GM12878 (cell line): ENCODE results near the gene NANOS2. TPM values are rescaled to one million over a fixed set of nuclear protein-coding genes. Genes with fewer than 3 reads are reported as not detected.
A peak's percentile ranks its signal among the peaks of the same experiment; 100 is the strongest.

Experiments
- ATAC-seq: fragments of 200-7000 bp; cut with Tn5 transposase; 3 replicates; pipeline ENCODE4 v1.9.1; 2020; ENCODE audit warnings: mild to moderate bottlenecking, moderate library complexity
- BruUV-seq: library from RNA; stranded (reverse); fragments of 400-500 nt; replicated peaks from 2 replicates; lab custom pipeline; 2021; lab: Mats Ljungman, UMichigan
- CTCF ChIA-PET: fragments of 300-600 bp; sonication (Branson Sonifier 250); formaldehyde crosslinking; extraction: SDS; loops from one replicate; lab custom pipeline; 2021; ENCODE audit warnings: inconsistent platforms; lab: Yijun Ruan, JAX
- POLR2A ChIA-PET: fragments of 350-600 bp; formaldehyde crosslinking; extraction: SDS; loops from one replicate; lab custom pipeline; 2021; ENCODE audit warnings: inconsistent platforms; lab: Charles Lee
- RAD21 ChIA-PET: fragments of 300-600 bp; sonication (Branson Sonifier 250); formaldehyde crosslinking; loops from one replicate; lab custom pipeline; 2023; ENCODE audit warnings: antibody characterized with exemption; ENCODE audit not compliant: unreplicated experiment; lab: Charles Lee
- SMC1A ChIA-PET: fragments of 300-600 bp; sonication (Branson Sonifier 250); formaldehyde crosslinking; loops from one replicate; lab custom pipeline; 2023; ENCODE audit not compliant: unreplicated experiment, uncharacterized antibody; lab: Charles Lee
- DNase-seq: peaks from one replicate; pipeline ENCODE4 v3.0.0-alpha.2; 2011; ENCODE audit warnings: low read depth, low spot score
- FAIRE-seq: peaks from 3 replicates; lab custom pipeline; 2011; peaks lifted over from hg19 to GRCh38; lab: Jason Lieb, UNC
- H2AFZ ChIP-seq: 2 replicates; pipeline ENCODE4 v1.6.0; 2011; ENCODE audit warnings: low read depth, low read length, control low read depth; ENCODE audit not compliant: control insufficient read depth
- H3K27ac ChIP-seq: 2 replicates; pipeline ENCODE4 v1.5.1; 2011; ENCODE audit warnings: control low read depth; ENCODE audit not compliant: control insufficient read depth, insufficient read depth
- H3K27me3 ChIP-seq, 2 experiments: replicated peaks in 1 of 2; 2 replicates each; pipeline versions ENCODE4 v1.6.0 to v1.6.1; 2011; ENCODE audit warnings: low read length in 1 of 2; ENCODE audit not compliant: control insufficient read depth in 2 of 2, insufficient read depth in 2 of 2
- H3K36me3 ChIP-seq, 2 experiments: 2 replicates each; pipeline ENCODE4 v1.5.1; 2011; ENCODE audit warnings: low read length in 1 of 2; ENCODE audit not compliant: control insufficient read depth in 2 of 2, insufficient read depth in 2 of 2
- H3K4me1 ChIP-seq: 2 replicates; pipeline ENCODE4 v1.6.1; 2011; ENCODE audit warnings: mild to moderate bottlenecking, low read length, moderate library complexity, mixed read lengths; ENCODE audit not compliant: control insufficient read depth, insufficient read depth
- H3K4me2 ChIP-seq: 2 replicates; pipeline ENCODE4 v1.6.0; 2011; ENCODE audit warnings: control low read depth; ENCODE audit not compliant: control insufficient read depth, insufficient read depth
- H3K4me3 ChIP-seq: fragments of 200-600 bp; sonication (generic); 2 replicates; pipeline ENCODE4 v1.5.1; 2016
- H3K79me2 ChIP-seq: 2 replicates; pipeline ENCODE4 v1.6.0; 2011; ENCODE audit warnings: low read length; ENCODE audit not compliant: control insufficient read depth, insufficient read depth
- H3K9ac ChIP-seq: 2 replicates; pipeline ENCODE4 v1.8.0; 2011; ENCODE audit warnings: low read length, control low read depth, mixed read lengths; ENCODE audit not compliant: control insufficient read depth, insufficient read depth
- H3K9me3 ChIP-seq: replicated peaks from 3 replicates; pipeline ENCODE4 v1.5.1; 2011; ENCODE audit warnings: mild to moderate bottlenecking, low read length; ENCODE audit not compliant: control insufficient read depth, insufficient read depth
- H4K20me1 ChIP-seq: 2 replicates; pipeline ENCODE4 v1.6.0; 2011; ENCODE audit not compliant: control insufficient read depth, insufficient read depth
- BACH1 ChIP-seq: fragments of 450-650 bp; IDR thresholded peaks from 2 replicates; pipeline ENCODE4 v1.6.1; 2017; ENCODE audit warnings: mild to moderate bottlenecking, borderline replicate concordance
- BHLHE40 ChIP-seq, 2 experiments: fragments of 450-650 bp in 1 of 2; IDR thresholded peaks; 2 replicates each; pipeline ENCODE4 v1.6.1; 2011 to 2017; ENCODE audit warnings: low read depth in 2 of 2, borderline replicate concordance in 1 of 2, improper control_type of control experiment in 1 of 2, low read length in 1 of 2, mild to moderate bottlenecking in 1 of 2
- EGR1 ChIP-seq, 2 experiments: IDR thresholded peaks; 1 replicate in 1 of 2; 2 replicates in 1 of 2; pipeline ENCODE4 v1.6.1; 2011 to 2012; ENCODE audit warnings: low read depth in 2 of 2, low read length in 2 of 2, borderline replicate concordance in 1 of 2, mild to moderate bottlenecking in 1 of 2, moderate library complexity in 1 of 2
- HSF1 ChIP-seq: fragments of 150-350 bp; IDR thresholded peaks from 2 replicates; pipeline ENCODE4 v1.6.1; 2014; ENCODE audit warnings: mild to moderate bottlenecking, low read depth, low read length
- MEF2A ChIP-seq: IDR thresholded peaks from 2 replicates; pipeline ENCODE4 v1.6.1; 2011; ENCODE audit warnings: low read depth, mild to moderate bottlenecking, low read length, moderate library complexity; ENCODE audit not compliant: insufficient read depth
- SIX5 ChIP-seq: IDR thresholded peaks from 2 replicates; pipeline ENCODE4 v1.6.1; 2011; ENCODE audit warnings: mild to moderate bottlenecking, low read depth, low read length, moderate library complexity; ENCODE audit not compliant: severe bottlenecking
- ZNF24 ChIP-seq: fragments of 450-650 bp; IDR thresholded peaks from 2 replicates; pipeline ENCODE4 v1.6.1; 2017; ENCODE audit warnings: antibody characterized with exemption, mild to moderate bottlenecking
- WGBS: methylation state at CpG from one replicate; pipeline ENCODE4 v1.1.6; 2016; ENCODE audit warnings: low lambda C conversion rate; ENCODE audit not compliant: insufficient replicate concordance, insufficient coverage; ENCODE audit errors: missing lambda C conversion rate; 5-methylcytosine and 5-hydroxymethylcytosine counted together
- in situ Hi-C: fragments of 300-500 bp; cut with MboI; formaldehyde crosslinking; loops from 9 replicates; pipeline ENCODE4 v1.14.3; 2018; ENCODE audit warnings: mixed read lengths
- intact Hi-C: fragments of 100-400 bp; cut with micrococcal nuclease; formaldehyde crosslinking; loops from one replicate; pipeline ENCODE4 v1.14.2; 2022; ENCODE audit not compliant: unreplicated experiment
- polyA plus RNA-seq, 11 experiments: library from polyadenylated mRNA; depleted of rRNA in 4 of 11; unstranded in 6 of 11; stranded (reverse) in 5 of 11; fragments of >200 nt; fragmentation: Nextera tagmentation in 4 of 11; fragmentation: Illumina TruSeq in 1 of 11; extraction: Ambion mirVana in 4 of 11; extraction: Trizol in 1 of 11; gene quantifications; 1 replicate in 1 of 11; 2 replicates in 10 of 11; pipeline versions ENCODE4 v1.2.1 to v1.2.3, GENCODE V29; 2011 to 2016; ENCODE audit warnings: inconsistent platforms in 2 of 11, missing spikeins in 2 of 11, low read depth in 1 of 11
- total RNA-seq, 4 experiments: library from RNA; depleted of rRNA in 3 of 4; stranded (reverse); fragments of >200 nt in 3 of 4; fragmentation: Illumina TruSeq in 1 of 4; extraction: Trizol in 1 of 4; gene quantifications; 2 replicates each; pipeline versions ENCODE4 v1.2.1 to v1.2.3, GENCODE V29; 2013 to 2021

The NANOS2 gene
- total and polyA plus RNA-seq, 10 of the 15 experiments (the other 5 are each of a cell fraction or from before 2014, with no cell fraction given) = not detected

DNA sequence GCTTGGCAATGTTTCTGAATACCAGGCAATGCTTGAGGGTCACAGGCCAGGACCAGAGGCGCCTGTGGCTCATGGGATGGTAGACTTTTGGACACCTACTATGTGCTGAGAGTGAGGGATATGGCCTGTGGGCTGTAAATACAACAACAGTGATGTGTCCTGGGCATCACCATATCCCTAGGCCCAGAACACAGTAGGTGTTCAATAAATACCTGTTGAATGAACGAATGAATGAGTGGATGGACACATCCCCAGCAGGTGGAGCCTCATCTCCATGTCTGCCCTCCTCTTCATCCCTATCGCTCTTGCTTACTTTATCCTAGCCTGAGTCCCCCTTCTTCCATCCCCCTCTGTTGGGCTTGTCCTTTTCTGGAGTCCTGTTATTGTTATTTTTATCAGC is 16.5 kb upstream of the NANOS2 start:
- H3K4me2 ChIP-seq = no peak overlapping the region
- ChIA-PET POLR2A (no interaction called here), CTCF (no interaction called here), RAD21 (no interaction called here), SMC1A (no interaction called here)
- ATAC-seq = no peak
- BruUV-seq = no TSS peak
- no peak overlapping the region for H3K4me3 ChIP-seq
- in situ Hi-C loops = no loop called here
- no peak overlapping the region for H3K9ac ChIP-seq
- H3K4me1 ChIP-seq = no peaks in the 10 kb centered on the region; the same call in 1 of the 2 replicates
- DNase-seq = no peak
- H3K79me2 ChIP-seq = no peaks in the 10 kb centered on the region
- no peak overlapping the region for H3K27ac ChIP-seq
- no peaks in the 10 kb centered on the region for H3K9me3 ChIP-seq
- WGBS = 40% methylated on average over 3 of the region's 3 CpGs
- FAIRE-seq = no peak
- no peaks in the 10 kb centered on the region for H4K20me1 ChIP-seq
- no peak for TF ChIP-seq BACH1
- 0 out of 2 replicates have a peak, but pooled peaks have one; percentile 40 for TF ChIP-seq ZNF24
- intact Hi-C loops = no loop called here
- no peak overlapping the region for H2AFZ ChIP-seq
- no peaks in the 10 kb centered on the region for H3K36me3 ChIP-seq
- no peaks in the 10 kb centered on the region for H3K27me3 ChIP-seq

GRCh38 chr19:45929247-45929646 is 14.7 kb upstream of the NANOS2 start:
- WGBS = 100% methylated on average over 2 of the region's 2 CpGs
- ATAC-seq (no peak), DNase-seq (no peak), FAIRE-seq (no peak)
- Histone ChIP-seq H3K9me3 (no peaks in the 10 kb centered on the region), H3K27me3 (no peaks in the 10 kb centered on the region), H3K27ac (no peak overlapping the region), H3K4me1 (no peaks in the 10 kb centered on the region; the same call in 1 of the 2 replicates), H3K9ac (no peak overlapping the region), H3K4me3 (no peak overlapping the region), H3K4me2 (no peak overlapping the region), H3K79me2 (no peaks in the 10 kb centered on the region), H4K20me1 (no peaks in the 10 kb centered on the region), H3K36me3 (no peaks in the 10 kb centered on the region), H2AFZ (no peak overlapping the region)
- intact Hi-C loops (no loop called here), in situ Hi-C loops (no loop called here)
- BruUV-seq = no TSS peak
- ChIA-PET SMC1A (no interaction called here), POLR2A (interaction anchor here (1.2 kb wide), 1 partner anchor 66 kb away, joined by 3 read pairs; no protein-coding TSS in a partner anchor), CTCF (no interaction called here), RAD21 (no interaction called here)
- TF ChIP-seq HSF1 (no peak), BHLHE40 (IDR thresholded peaks at IDR 0.05; ENCODE audit: borderline replicate concordance in 1 of 2, low read depth in 2 of 2, low read length in 1 of 2) (no peak), EGR1 (IDR thresholded peaks at IDR 0.05; ENCODE audit: borderline replicate concordance in 1 of 2, low read depth in 2 of 2, low read length in 2 of 2) (no peak), SIX5 (no peak), MEF2A (no peak)
